ENCODE measurements around the gene WHRN.

DNA sequence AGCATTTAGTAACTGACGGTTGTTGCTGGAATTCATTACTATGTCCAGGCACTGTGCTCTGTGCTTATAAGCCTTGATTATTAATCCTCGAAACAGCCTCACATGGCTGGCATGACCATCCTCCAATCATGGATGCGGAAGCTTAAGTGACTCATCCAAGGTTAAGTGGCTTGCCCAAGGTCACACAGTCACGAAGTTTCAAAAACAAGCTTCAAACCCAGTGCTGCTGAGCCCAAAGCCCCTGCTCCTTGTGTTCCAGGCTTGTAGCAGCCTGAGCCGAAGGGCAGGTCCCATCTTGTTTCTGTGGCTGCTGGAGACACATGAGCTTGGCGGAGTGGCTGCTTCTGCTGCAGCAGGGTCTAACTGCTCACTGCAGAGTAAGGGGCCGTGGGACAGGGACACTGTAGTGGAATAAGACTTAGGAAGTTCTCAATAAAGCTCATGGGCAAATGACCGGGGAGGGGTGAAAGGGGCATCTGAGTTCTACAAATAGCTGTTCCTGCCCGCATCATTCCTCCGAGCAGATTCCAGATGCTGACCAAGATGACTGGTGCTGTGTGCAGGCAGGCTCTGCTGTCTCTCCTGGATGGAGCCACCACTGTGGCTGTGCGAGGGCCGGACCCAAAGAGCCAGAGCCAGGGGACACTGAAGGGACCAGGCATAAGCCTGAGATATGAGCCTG is 32.4 kb downstream of the WHRN start:
- TF ChIP-seq CTCF (IDR thresholded peaks at IDR 0.05; ENCODE audit: insufficient read depth, low read length) = no peak
- no peak for TF ChIP-seq GABPA (IDR thresholded peaks at IDR 0.05; ENCODE audit: low read depth)
- TF ChIP-seq POLR2AphosphoS5 (IDR thresholded peaks at IDR 0.05; ENCODE audit: low read depth) = no peak
- no peak for TF ChIP-seq REST (IDR thresholded peaks at IDR 0.05; ENCODE audit: insufficient replicate concordance, low read depth)
- no peak for TF ChIP-seq SPI1 (IDR thresholded peaks at IDR 0.05; ENCODE audit: borderline replicate concordance, low read depth)
